ENCODE measurements around the gene WDR77. TPM values are rescaled to one million over a fixed set of nuclear protein-coding genes. Genes with fewer than 3 reads are reported as not detected.

The WDR77 gene
- total RNA-seq, 2 experiments from 2014 or later: 12.4 to 15.1 TPM

DNA sequence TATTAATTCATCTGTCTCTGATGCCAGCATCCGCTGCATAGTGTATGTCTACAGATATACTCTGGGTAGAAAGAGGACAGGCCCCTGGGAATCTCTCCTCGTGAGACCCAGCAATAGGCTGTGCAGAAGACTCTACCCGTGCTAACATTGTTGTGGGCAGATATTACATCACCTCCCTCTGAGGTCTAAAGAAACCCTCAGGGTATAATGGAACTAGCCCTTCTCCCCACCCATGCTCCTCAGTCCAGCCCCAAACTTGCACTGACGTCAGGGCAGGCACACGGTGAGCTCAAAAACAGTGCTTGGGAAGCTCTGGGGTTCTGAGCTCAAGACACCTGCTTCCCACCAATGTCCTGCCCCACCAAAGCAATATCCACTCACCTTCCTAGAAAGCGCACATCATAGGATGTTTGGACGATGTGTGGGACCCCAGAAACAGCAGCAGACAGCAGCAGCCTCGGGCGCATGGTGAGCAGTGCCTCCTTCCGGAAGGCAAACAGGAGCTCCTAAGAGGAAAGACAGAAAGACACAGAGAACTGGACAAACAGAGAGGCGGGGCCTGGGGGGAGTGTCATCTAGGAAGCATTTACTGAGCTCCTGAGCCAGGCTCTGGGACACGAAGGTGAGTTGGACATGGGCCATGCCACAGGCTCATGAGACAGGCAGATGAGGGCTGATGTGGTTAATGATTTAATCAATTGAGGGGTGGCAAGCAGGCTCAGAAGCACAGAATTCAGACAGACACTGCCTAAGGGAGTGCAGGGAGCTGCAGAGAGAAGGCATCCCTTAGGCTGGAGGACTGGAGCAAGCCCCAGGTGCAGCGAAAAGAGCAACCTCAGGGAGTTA is 26.3 kb downstream of the WDR77 start:
- Mint-ChIP-seq H3K27me3 (no peaks in the 10 kb centered on the region), H3K27ac (no peak overlapping the region)
- no peak for ATAC-seq (ENCODE audit: poor library complexity)

DNA sequence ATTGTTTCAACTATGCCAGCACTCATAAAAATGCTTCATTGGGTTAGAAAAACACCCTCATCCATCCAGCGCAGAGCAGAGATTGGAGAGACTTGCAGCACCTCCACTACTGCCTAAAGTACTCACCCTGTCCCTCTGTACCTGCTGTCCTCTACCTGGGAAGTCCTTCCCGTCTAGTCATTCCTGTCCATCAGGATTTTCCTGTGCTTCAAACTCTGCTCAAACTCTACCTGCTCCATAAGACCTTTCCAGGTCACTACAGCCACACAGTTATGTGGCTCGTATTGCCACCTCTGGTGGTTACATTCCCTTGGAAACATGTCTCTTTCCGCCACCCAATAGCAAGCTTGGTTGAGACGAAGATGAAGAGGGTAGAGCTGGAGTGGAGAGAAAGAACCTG is 28.7 kb downstream of the WDR77 start:
- Mint-ChIP-seq H3K27ac (no peak overlapping the region), H3K27me3 (no peaks in the 10 kb centered on the region), H3K9me3 (no peaks in the 10 kb centered on the region), H3K4me3 (no peak overlapping the region), H3K36me3 (ENCODE audit: low read depth) (peaks cover 79% of the 10 kb centered on the region), H3K4me1 (ENCODE audit: low read depth) (no peaks in the 10 kb centered on the region)
- DNase-seq (no peak), ATAC-seq (ENCODE audit: poor library complexity) (no peak)
- intact Hi-C loops (cut with DNase I, micrococcal nuclease): no loop called here
- no peak overlapping the region for H3K27ac ChIP-seq (ENCODE audit: low read depth in 1 of 2, low read length in 2 of 2)
- no peaks in the 10 kb centered on the region for H3K9me3 ChIP-seq (ENCODE audit: control insufficient read depth in 1 of 2, insufficient read depth in 1 of 2, low read length in 2 of 2)
- H3K4me1 ChIP-seq (ENCODE audit: insufficient read depth, low read length): no peaks in the 10 kb centered on the region
- H3K36me3 ChIP-seq (ENCODE audit: insufficient read depth, low read length): peaks cover 11% of the 10 kb centered on the region
- ChIA-PET POLR2A (no interaction called here), CTCF (no interaction called here)
- H3K27me3 ChIP-seq (ENCODE audit: control insufficient read depth in 1 of 2, insufficient read depth in 2 of 2, low read length in 2 of 2): no peaks in the 10 kb centered on the region
- no peak for TF ChIP-seq CTCF (IDR thresholded peaks at IDR 0.05)
- H3K4me3 ChIP-seq (ENCODE audit: low read length): no peak overlapping the region

More for the DNA sequence above, 26.3 kb downstream of the WDR77 start:
- CTCF ChIA-PET: no interaction called here
- POLR2A ChIA-PET: no interaction called here
- TF ChIP-seq CTCF (IDR thresholded peaks at IDR 0.05): no peak
- intact Hi-C loops (cut with DNase I, micrococcal nuclease): no loop called here
- H3K9me3 ChIP-seq (ENCODE audit: control insufficient read depth in 1 of 2, insufficient read depth in 1 of 2, low read length in 2 of 2): no peaks in the 10 kb centered on the region
- DNase-seq: no peak
- H3K4me1 ChIP-seq (ENCODE audit: insufficient read depth, low read length): no peaks in the 10 kb centered on the region
- H3K4me3 ChIP-seq (ENCODE audit: low read length): no peak overlapping the region
- no peaks in the 10 kb centered on the region for H3K4me1 Mint-ChIP-seq (ENCODE audit: low read depth)
- no peak overlapping the region for H3K4me3 Mint-ChIP-seq
- H3K36me3 ChIP-seq (ENCODE audit: insufficient read depth, low read length): peaks cover 7% of the 10 kb centered on the region
- H3K9me3 Mint-ChIP-seq: no peaks in the 10 kb centered on the region
- H3K27me3 ChIP-seq (ENCODE audit: control insufficient read depth in 1 of 2, insufficient read depth in 2 of 2, low read length in 2 of 2): no peaks in the 10 kb centered on the region
- no peak overlapping the region for H3K27ac ChIP-seq (ENCODE audit: low read depth in 1 of 2, low read length in 2 of 2)
- peaks cover 55% of the 10 kb centered on the region for H3K36me3 Mint-ChIP-seq (ENCODE audit: low read depth)

DNA sequence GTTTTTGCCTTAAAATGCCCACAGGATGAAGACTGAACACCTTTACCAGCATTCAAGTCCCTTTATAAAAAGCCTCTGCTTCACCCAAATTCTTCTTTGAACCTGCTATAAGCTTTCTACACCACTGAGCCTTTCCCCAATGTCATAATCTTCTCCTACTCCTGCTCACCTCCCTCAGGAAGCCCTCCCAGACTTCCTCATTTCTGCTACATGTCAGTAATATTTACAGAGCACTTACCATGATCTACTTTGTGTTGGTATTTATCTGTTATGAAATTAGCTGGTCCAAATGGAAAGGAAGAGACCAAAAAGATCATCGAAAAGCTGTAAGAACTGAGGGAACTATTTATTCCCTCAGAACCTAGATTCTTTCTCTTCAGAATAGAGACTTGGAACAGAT is 30.0 kb downstream of the WDR77 start:
- Mint-ChIP-seq H3K27ac (no peak overlapping the region), H3K4me1 (ENCODE audit: low read depth) (no peaks in the 10 kb centered on the region), H3K4me3 (no peak overlapping the region), H3K9me3 (no peaks in the 10 kb centered on the region), H3K36me3 (ENCODE audit: low read depth) (peaks cover 87% of the 10 kb centered on the region), H3K27me3 (no peaks in the 10 kb centered on the region)
- Histone ChIP-seq H3K4me3 (ENCODE audit: low read length) (no peak overlapping the region), H3K9me3 (ENCODE audit: control insufficient read depth in 1 of 2, insufficient read depth in 1 of 2, low read length in 2 of 2) (no peaks in the 10 kb centered on the region), H3K27ac (ENCODE audit: low read depth in 1 of 2, low read length in 2 of 2) (no peak overlapping the region), H3K4me1 (ENCODE audit: insufficient read depth, low read length) (no peaks in the 10 kb centered on the region), H3K27me3 (ENCODE audit: control insufficient read depth in 1 of 2, insufficient read depth in 2 of 2, low read length in 2 of 2) (no peaks in the 10 kb centered on the region), H3K36me3 (ENCODE audit: insufficient read depth, low read length) (peaks cover 13% of the 10 kb centered on the region)
- no peak for ATAC-seq (ENCODE audit: poor library complexity)
- DNase-seq: no peak
- TF ChIP-seq CTCF (IDR thresholded peaks at IDR 0.05): no peak
- ChIA-PET POLR2A (no interaction called here), CTCF (no interaction called here)
- intact Hi-C loops (cut with DNase I, micrococcal nuclease): no loop called here
